ENCODE measurements around the gene ATP5PD.
"Not testable (repeated sequence)": the region's sequence is repeated elsewhere in the genome, so short reads cannot be mapped to it uniquely, and the experiment has no call there.

Gene ATP5PD

GRCh38 chr17:75077072-75077495, 30.3 kb upstream of the ATP5PD start:
- no peak for TF ChIP-seq CTCF (IDR thresholded peaks at IDR 0.05; ENCODE audit: borderline replicate concordance, control extremely low read depth, extremely low read depth, insufficient read depth, missing control alignments)
- DNase-seq (ENCODE audit: low spot score) = no peak
- in situ Hi-C loops (cut with MboI; ENCODE audit: low sequenced_read_pairs, unreplicated experiment) = no loop called here

- no peak for TF ChIP-seq CTCF (IDR thresholded peaks at IDR 0.05; ENCODE audit: borderline replicate concordance, control extremely low read depth, extremely low read depth, insufficient read depth, missing control alignments)
- no peak for DNase-seq (ENCODE audit: low spot score)
- in situ Hi-C loops (cut with MboI; ENCODE audit: low sequenced_read_pairs, unreplicated experiment) = no loop called here
Observed at GRCh38 chr17:75075597-75076336, 29.0 kb upstream of the ATP5PD start.

- no peak for DNase-seq (ENCODE audit: low spot score)
- in situ Hi-C loops (cut with MboI; ENCODE audit: low sequenced_read_pairs, unreplicated experiment) = no loop called here
- no peak for TF ChIP-seq CTCF (IDR thresholded peaks at IDR 0.05; ENCODE audit: borderline replicate concordance, control extremely low read depth, extremely low read depth, insufficient read depth, missing control alignments)
Observed at GRCh38 chr17:75074532-75074931, 27.8 kb upstream of the ATP5PD start.

GRCh38 chr17:75073618-75074047, 26.9 kb upstream of the ATP5PD start:
- no peak for TF ChIP-seq CTCF (IDR thresholded peaks at IDR 0.05; ENCODE audit: borderline replicate concordance, control extremely low read depth, extremely low read depth, insufficient read depth, missing control alignments)
- in situ Hi-C loops (cut with MboI; ENCODE audit: low sequenced_read_pairs, unreplicated experiment) = no loop called here
- no peak for DNase-seq (ENCODE audit: low spot score)

GRCh38 chr17:75072909-75073308, 26.1 kb upstream of the ATP5PD start:
- in situ Hi-C loops (cut with MboI; ENCODE audit: low sequenced_read_pairs, unreplicated experiment); DNase-seq (ENCODE audit: low spot score): not testable (repeated sequence)

- DNase-seq (ENCODE audit: low spot score); in situ Hi-C loops (cut with MboI; ENCODE audit: low sequenced_read_pairs, unreplicated experiment): not testable (repeated sequence)
Observed at GRCh38 chr17:75071478-75072271, 24.9 kb upstream of the ATP5PD start.

DNA sequence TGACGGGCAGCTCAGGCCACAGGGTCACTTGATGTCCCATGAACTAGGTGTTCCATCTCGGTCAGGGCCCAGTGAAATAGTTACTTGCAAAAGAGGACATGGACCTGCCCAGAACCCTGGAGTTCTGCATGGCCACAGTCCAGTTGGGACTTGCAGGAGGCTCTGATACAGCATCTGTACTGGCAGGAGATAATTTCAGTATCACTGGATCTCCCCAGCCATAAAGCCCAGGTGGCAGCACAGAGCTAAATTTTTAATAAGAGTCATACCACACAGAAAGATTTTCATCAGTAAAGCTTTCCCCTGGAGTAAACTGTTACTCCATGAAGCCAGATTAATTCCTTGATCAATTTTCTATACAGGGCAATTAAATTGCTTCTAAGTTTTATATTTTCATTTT, 23.0 kb upstream of the ATP5PD start:
- in situ Hi-C loops (cut with MboI; ENCODE audit: low sequenced_read_pairs, unreplicated experiment) = no loop called here
- DNase-seq (ENCODE audit: low spot score) = no peak
- TF ChIP-seq CTCF (IDR thresholded peaks at IDR 0.05; ENCODE audit: borderline replicate concordance, control extremely low read depth, extremely low read depth, insufficient read depth, missing control alignments) = peak; percentile 11
